GM10266 (cell line): ENCODE data around the gene SRD5A2.

ENCODE experiments used
- DNase-seq: peaks from one replicate; pipeline ENCODE4 v3.0.0; 2012; ENCODE audit errors: extremely low spot score
- CTCF ChIP-seq: IDR thresholded peaks from 2 replicates; pipeline ENCODE4 v1.5.1; 2012; ENCODE audit warnings: mild to moderate bottlenecking, low read depth; ENCODE audit not compliant: control insufficient read depth, insufficient read depth; ENCODE audit errors: missing control alignments

SRD5A2 gene

GRCh38 chr2:31577143-31577542, 3.6 kb downstream of the SRD5A2 start:
- DNase-seq, result no peak
- no peak for TF ChIP-seq CTCF

GRCh38 chr2:31568585-31569201, 12.0 kb downstream of the SRD5A2 start:
- no peak for TF ChIP-seq CTCF
- no peak for DNase-seq

- DNase-seq, result no peak
- TF ChIP-seq CTCF, result no peak
These were observed 13.1 kb downstream of the SRD5A2 start for GRCh38 chr2:31567679-31568078.

GRCh38 chr2:31563273-31563839, 17.4 kb downstream of the SRD5A2 start:
- DNase-seq, result no peak
- no peak for TF ChIP-seq CTCF

GRCh38 chr2:31561823-31562222, 18.9 kb downstream of the SRD5A2 start:
- no peak for DNase-seq
- TF ChIP-seq CTCF, result no peak

- no peak for TF ChIP-seq CTCF
- DNase-seq, result no peak
These were observed 22.1 kb downstream of the SRD5A2 start for GRCh38 chr2:31558401-31559295.

GRCh38 chr2:31556940-31557339, 23.8 kb downstream of the SRD5A2 start:
- no peak for DNase-seq
- no peak for TF ChIP-seq CTCF
